Stimulated activated CD8-positive, alpha-beta memory T cell treated with anti-CD3 and anti-CD28 coated beads, Interleukin-15, amount 100 ng/mL, for 48 hours (primary cell): ENCODE results near the gene CREG1.

Source experiments
- DNase-seq, 2 donors: peaks; one replicate each; pipeline ENCODE4 v3.0.0-alpha.2; 2020; ENCODE audit warnings: low read depth in 2 of 2

CREG1 gene

GRCh38 chr1:167507719-167508118, 45.8 kb downstream of the CREG1 start:
- DNase-seq: no peak

DNA sequence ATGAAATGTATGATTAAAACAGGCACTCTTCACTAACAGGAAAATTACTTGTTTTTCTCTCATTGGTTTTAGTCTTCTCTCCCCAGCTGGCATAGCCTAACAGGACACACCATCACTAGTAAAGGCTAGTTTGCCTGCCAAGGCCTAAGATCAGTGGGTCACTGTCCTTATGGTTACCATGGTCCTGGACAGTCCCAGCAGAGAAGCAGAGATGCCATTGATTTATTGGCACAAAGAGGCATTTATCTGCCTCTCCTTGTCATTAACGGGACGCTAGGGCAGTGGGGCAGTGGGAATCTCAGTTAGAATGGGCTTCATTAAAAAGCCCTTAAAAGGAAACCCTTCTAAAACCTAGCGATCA, 49.1 kb downstream of the CREG1 start:
- no peak for DNase-seq

DNA sequence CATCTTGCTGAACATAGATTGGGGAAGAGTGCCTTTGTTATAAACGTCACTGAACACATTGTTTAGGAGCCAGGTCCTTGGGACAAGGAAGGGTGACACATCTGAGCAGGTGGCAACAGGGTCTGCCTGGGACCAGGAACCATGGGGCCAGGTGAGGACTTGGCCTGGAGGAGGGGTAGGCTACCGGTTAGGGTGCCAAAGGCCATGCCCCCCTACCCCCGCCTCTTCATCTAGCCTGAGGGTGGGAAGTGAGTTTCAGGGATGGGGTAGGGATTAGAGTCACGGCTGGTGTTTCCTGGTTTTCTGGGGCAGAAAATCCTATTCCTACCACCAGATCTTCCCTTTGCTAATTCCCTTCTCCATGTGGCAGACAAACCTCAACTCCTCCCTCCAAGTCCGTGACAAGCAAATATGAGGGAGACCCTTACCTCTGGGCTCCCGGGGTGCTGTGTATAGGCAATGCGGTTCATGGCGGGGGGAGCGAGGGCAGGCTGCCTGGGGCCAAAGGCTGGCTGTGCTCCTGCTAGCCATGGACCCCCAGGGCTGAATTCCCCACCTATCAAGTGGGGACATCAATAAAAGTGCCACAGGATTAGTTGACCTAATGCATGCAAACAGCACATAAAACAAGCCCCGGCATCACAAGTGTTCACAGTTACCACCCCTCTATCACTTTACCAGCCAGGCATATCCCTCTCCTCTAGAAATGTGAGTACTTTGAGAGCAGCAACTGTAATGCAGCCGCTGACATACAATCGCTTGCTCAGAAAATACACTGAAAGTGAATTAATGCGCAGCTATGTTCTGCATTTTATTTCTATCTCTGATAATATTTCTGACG, 49.7 kb downstream of the CREG1 start:
- no peak for DNase-seq

DNA sequence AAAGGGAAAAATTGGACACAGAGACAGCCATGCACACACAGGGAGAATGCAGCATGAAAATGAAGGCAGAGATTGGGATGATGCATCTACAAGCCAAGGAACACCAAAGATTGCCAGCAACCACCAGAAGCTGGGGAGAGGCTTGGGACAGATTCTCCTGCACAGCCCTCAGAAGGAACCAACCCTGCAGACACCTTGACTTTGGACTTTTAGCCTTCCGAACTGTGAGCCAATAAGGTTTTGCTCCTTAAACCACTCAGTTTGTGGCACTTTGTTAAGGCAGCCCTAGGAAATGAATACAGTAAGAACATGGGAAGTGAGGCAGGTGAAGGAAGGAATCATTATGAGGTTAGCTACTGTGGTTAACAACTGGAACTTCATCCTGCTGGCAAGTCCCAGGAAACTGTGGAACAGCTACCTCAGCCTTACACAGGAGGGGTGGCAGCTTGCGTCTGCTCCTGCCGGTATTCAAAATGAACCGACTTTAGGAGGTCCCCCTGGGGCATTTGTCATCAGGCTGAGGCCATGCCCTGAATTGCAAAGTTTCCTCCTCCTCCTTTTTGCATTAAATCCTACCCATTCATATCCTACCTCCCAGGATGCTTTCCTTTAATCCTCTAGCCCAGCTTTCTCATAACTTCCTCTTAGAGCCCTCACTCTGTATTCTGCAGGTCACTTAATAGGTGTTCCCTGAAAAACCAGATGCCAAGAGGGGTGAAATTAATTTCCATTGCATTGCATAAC, 50.7 kb downstream of the CREG1 start:
- DNase-seq: no peak

GRCh38 chr1:167502192-167502551, 51.4 kb downstream of the CREG1 start:
- DNase-seq: no peak

DNA sequence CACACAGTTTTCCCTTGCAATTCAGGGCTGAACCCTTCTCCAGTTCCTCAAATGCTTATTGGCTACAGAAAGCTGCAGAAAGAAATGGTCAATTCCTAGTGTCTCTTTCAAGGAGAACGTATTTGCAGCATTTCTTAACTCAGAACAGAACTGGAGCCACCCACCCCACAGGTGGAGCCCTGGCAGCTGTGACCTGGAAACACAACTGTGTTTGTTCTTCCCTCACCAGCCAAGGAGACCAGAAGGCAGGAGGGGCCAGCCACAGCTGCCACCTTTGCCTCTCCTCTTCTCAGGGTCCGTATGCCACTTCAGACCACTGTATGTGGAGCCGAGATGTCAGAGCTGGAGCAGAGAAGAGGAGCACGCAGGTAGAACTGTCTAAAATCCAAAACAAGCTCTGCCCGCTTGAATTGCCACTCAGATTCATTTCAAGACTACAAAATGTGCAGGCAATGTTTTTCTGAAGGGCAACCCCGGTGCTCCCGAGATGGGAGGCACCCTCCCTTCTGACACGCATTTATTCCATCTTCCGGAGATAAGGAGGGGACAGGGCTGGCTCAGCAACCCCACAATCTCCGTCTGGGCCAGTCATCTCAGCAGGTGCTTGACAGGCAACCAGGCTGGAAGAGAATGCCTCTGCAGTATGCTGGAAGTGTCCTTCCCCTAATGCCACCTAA, 51.9 kb downstream of the CREG1 start:
- no peak for DNase-seq

DNA sequence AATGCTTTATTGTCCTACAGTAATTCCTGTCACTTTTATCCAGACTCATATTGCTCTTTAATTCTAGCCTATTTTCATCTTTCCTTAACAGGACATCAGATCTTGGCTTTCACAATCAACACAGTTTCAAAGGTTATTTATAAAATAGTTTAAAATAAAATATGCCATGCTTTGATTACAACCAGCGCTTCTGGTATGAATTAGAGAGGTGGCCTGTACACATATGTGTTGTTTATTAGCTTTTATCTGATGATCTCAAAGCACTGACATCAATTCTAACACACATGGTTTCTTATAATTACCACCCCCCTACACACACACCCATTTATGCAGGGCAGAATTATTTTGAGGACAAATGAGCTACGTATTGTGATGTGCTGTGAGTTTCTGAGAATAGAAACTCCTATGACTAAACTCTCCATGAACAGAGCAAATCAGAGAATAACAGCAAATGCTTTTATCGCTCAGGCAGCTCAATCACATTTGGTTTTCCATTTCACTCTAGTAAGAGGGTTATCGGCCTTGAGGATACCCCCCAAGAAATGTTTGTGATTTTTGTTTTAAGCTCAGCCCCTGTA, 53.2 kb downstream of the CREG1 start:
- DNase-seq: no peak

DNA sequence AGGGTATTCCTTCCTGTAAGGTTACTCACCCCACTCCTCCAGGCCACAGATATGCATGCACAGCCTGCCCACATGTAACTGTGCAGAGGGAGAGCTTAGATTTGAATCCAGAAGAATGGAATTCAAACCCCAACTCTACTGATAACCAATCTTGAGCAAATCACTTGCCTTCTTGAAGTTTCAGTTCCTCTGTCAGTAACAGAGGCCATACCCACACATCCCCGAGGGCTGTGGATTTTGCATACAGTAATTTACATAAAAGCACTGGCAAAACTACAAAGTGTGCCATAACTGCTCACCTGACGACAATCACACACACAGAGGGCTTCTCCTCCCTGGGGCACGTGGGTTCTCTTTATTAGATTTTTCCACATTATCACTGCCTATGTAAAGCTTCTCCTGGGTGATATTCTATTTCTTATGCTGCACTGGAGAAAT, 53.9 kb downstream of the CREG1 start:
- no peak for DNase-seq

GRCh38 chr1:167499106-167499505, 54.5 kb downstream of the CREG1 start:
- no peak for DNase-seq

DNA sequence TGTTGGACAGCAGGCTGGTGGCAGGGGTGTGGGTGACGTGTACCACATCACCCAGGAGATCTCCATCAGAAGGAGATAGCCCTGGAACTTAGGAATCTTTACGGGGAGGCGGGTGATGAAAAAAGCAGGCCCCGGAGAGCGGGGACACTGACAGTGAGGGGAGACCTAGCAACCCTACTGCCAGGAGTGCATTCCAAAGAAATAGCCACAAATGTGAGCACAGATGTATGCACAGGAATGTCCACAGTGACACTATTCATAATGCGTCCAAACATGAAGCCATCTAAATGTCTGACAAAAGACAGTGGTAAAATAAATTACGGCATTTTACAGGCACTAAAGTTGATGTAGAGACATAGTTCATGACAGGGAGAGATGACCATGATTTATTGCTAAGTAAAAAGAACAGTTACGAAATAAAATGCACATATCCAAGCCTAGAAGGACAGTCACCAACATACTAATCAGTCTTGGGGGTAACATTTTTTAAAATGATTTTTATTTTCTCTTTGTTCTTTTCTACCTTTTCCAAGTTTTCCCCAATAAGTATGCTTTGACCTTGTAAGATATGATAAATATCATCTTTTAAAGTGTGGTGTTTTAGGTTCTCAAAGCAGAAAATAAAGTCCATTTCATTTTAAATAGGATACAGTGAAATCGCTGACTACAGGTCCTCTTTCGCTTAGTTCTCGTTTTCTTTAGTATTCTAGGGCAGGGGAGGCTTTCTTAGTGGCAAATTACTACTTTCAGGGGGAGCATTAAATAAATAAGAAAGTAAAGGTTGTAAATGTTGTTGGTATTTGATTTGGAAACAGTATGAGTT, 56.6 kb downstream of the CREG1 start:
- no peak for DNase-seq

DNA sequence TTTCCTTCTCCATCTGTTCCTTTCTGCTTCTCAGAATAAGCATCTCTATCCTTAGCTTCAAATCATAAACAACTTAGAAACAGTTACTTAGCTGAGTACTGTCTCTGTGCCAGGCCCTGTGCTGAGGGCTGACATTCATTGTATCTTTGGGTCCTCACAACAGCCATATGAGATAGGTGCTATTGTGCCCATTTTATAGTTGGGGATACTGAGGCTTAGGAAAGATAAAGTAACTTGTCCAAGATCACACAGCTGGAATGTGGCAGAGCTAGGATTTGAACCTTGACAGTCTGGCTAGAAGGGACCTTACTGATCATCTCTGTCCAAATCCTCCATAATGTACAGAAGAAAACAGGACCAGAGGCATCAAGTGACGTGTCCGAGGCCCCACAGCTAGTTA, 60.2 kb downstream of the CREG1 start:
- no peak for DNase-seq

DNA sequence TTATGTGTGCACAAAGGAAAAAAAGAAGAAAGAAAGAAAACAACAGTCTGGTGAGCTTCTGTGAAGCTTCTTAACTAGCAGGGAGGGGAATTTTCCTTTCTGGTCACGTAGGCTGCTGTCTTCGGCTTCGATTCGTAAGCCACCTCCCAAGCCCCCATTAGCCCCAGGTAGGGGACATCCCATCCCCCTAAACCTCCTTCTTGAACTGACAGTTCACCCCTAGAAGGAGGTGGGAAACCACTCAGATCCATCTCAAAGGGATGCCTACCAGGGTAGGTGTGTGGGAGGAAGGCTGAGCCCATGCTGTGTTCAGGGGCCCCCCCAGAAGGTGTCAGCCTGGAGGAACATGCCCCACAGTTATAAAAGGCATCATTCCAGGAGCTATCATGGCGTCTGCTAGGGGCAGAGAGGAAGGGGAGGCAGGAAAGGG, 61.1 kb downstream of the CREG1 start:
- DNase-seq: peak in 1 of 2 donors; percentile 72

DNA sequence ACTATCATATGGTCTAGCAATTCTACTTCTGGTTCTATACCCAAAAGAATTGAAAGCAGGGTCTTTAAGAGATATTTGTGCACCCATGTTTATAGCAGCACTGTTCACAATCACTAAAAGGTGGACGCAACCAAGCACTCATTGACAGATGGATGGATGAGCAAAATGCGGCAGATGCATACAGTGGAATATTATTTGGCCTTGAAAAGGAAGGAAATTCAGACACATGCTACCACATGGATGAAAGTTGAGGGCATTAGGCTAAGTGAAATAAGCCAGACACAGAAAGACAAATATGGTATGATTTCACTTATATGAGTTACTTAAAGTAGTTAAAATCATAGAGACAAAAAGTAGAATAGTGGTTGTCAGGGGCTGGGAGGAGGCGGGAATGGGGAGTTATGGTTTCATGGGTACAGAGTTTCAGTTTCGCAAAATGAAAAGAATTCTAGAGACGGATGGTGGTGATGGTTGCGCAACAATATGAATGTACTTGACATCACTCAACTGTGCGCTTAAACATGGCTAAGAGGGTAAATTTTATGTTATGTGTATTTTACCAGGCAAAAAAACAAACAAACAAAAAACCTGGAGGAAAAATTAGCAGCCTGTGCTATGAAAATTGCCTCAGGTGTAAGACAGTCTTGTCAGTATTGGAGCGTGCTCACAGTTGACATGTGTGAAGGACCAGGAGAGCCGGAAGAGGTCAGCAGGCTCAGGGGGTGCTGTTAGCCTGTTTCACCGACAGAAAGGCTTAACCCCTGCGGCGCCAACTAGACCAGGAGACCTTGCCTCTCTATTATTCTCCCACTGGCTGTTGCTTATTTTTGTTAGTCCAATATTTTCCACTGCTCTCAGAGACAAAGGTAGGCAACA, 61.7 kb downstream of the CREG1 start:
- DNase-seq: no peak
